HCT116 (cell line): ENCODE results near the gene CSNK1D. TPM values are rescaled to one million over a fixed set of nuclear protein-coding genes. Genes with fewer than 3 reads are reported as not detected.
A peak's percentile ranks its signal among the peaks of the same experiment; 100 is the strongest.

ENCODE experiments used
- ATAC-seq: fragments of 200-7000 bp; cut with Tn5 transposase; 2 replicates; pipeline ENCODE4 v1.9.1; 2020; ENCODE audit warnings: mild to moderate bottlenecking, moderate library complexity
- BruUV-seq: library from RNA; stranded (reverse); fragments of 400-500 nt; replicated peaks from 2 replicates; lab custom pipeline; 2021; lab: Mats Ljungman, UMichigan
- CTCF ChIA-PET: fragments of 300-600 bp; sonication (Branson Sonifier 250); formaldehyde crosslinking; loops from one replicate; lab custom pipeline; 2021; ENCODE audit warnings: antibody characterized with exemption; lab: Charles Lee
- POLR2A ChIA-PET: fragments of 300-600, 350-600 bp; sonication (Branson Sonifier 250); formaldehyde crosslinking; loops from one replicate; lab custom pipeline; 2021; ENCODE audit warnings: antibody characterized with exemption; lab: Charles Lee
- RAD21 ChIA-PET, 2 experiments: fragments of 300-600 bp; sonication (Branson Sonifier 250); formaldehyde crosslinking; loops; one replicate each; lab custom pipeline; 2023; ENCODE audit warnings: low total read pairs in 2 of 2; ENCODE audit not compliant: uncharacterized antibody in 2 of 2, unreplicated experiment in 2 of 2, low non-redundant PET in 1 of 2; lab: Charles Lee
- DNase-seq: peaks from one replicate; pipeline ENCODE4 v3.0.0-alpha.2; 2010; ENCODE audit warnings: low read depth, low spot score
- H2AFZ ChIP-seq: fragments of 200-600 bp; shearing (Covaris generic), sonication (generic); 2 replicates; pipeline ENCODE4 v1.6.1; 2017; ENCODE audit warnings: low read depth, mixed run types, mixed read lengths, antibody characterized with exemption, low read length; ENCODE audit not compliant: poor library complexity, severe bottlenecking
- H3K27ac ChIP-seq: 2 replicates; pipeline ENCODE4 v1.5.1; 2012; ENCODE audit warnings: low read depth, low read length
- H3K27me3 ChIP-seq: fragments of 200-600 bp; sonication (generic); 2 replicates; pipeline ENCODE4 v1.6.1; 2016; ENCODE audit warnings: mixed run types, low read length, mixed read lengths; ENCODE audit not compliant: insufficient read depth
- H3K36me3 ChIP-seq, 2 experiments: fragments of 200-500 bp in 1 of 2; fragments of 200-600 bp in 1 of 2; sonication (Bioruptor generic) in 1 of 2; sonication (generic) in 1 of 2; 2 replicates each; pipeline versions ENCODE4 v1.5.1 to v1.6.1; 2014 to 2016; ENCODE audit warnings: low read length in 2 of 2, inconsistent platforms in 1 of 2, mixed read lengths in 1 of 2, mixed run types in 1 of 2; ENCODE audit not compliant: insufficient read depth in 2 of 2, control insufficient read depth in 1 of 2
- H3K4me1 ChIP-seq, 2 experiments: fragments of 200-600 bp in 1 of 2; sonication (generic) in 1 of 2; 2 replicates each; pipeline versions ENCODE4 v1.5.1 to v1.6.1; 2012 to 2017; ENCODE audit warnings: low read length in 2 of 2, inconsistent platforms in 1 of 2, mild to moderate bottlenecking in 1 of 2, mixed read lengths in 1 of 2, mixed run types in 1 of 2, moderate library complexity in 1 of 2; ENCODE audit not compliant: insufficient read depth in 2 of 2, control insufficient read depth in 1 of 2
- H3K4me2 ChIP-seq: fragments of 200-600 bp; sonication (generic); 2 replicates; pipeline ENCODE4 v1.6.1; 2017; ENCODE audit warnings: mixed run types, low read length, mixed read lengths
- H3K4me3 ChIP-seq, 2 experiments: fragments of 200-600 bp in 1 of 2; sonication (generic) in 1 of 2; replicated peaks in 1 of 2; 2 replicates each; pipeline ENCODE4 v1.5.1; 2011 to 2016; ENCODE audit warnings: low read length in 2 of 2, control low read depth in 1 of 2, low read depth in 1 of 2, mild to moderate bottlenecking in 1 of 2, mixed read lengths in 1 of 2, mixed run types in 1 of 2
- H3K79me2 ChIP-seq: fragments of 200-600 bp; sonication (generic); 2 replicates; pipeline ENCODE4 v1.6.1; 2017; ENCODE audit warnings: mild to moderate bottlenecking, mixed run types, low read length, moderate library complexity, mixed read lengths; ENCODE audit not compliant: insufficient read depth
- H3K9ac ChIP-seq: fragments of 200-600 bp; sonication (generic); 2 replicates; pipeline ENCODE4 v1.6.1; 2016; ENCODE audit warnings: low read length, mixed read lengths
- H3K9me2 ChIP-seq: fragments of 200-600 bp; sonication (generic), shearing (Covaris generic); 2 replicates; pipeline ENCODE4 v1.6.1; 2017; ENCODE audit warnings: mixed run types, mild to moderate bottlenecking, moderate library complexity; ENCODE audit not compliant: insufficient read depth
- H3K9me3 ChIP-seq, 2 experiments: fragments of 200-500 bp in 1 of 2; fragments of 200-600 bp in 1 of 2; sonication (Bioruptor generic) in 1 of 2; sonication (generic) in 1 of 2; 2 replicates each; pipeline ENCODE4 v1.6.1; 2014 to 2017; ENCODE audit warnings: low read length in 2 of 2, mixed read lengths in 2 of 2, inconsistent platforms in 1 of 2, low read depth in 1 of 2, mild to moderate bottlenecking in 1 of 2, mixed run types in 1 of 2, moderate library complexity in 1 of 2; ENCODE audit not compliant: control insufficient read depth in 1 of 2, insufficient read depth in 1 of 2
- H4K20me1 ChIP-seq: fragments of 200-600 bp; sonication (generic), shearing (Covaris generic); 2 replicates; pipeline ENCODE4 v1.6.1; 2017; ENCODE audit warnings: mixed run types, mild to moderate bottlenecking, moderate library complexity; ENCODE audit not compliant: insufficient read depth
- ATF3 ChIP-seq: IDR thresholded peaks from 2 replicates; pipeline ENCODE4 v1.6.1; 2012
- CBX3 ChIP-seq: IDR thresholded peaks from 2 replicates; pipeline ENCODE4 v1.6.1; 2012; ENCODE audit warnings: low read depth
- CEBPB ChIP-seq: IDR thresholded peaks from 2 replicates; pipeline ENCODE4 v1.6.1; 2012; ENCODE audit warnings: low read depth
- EGR1 ChIP-seq: IDR thresholded peaks from 2 replicates; pipeline ENCODE4 v1.6.1; 2012; ENCODE audit warnings: low read depth
- ELF1 ChIP-seq: IDR thresholded peaks from 2 replicates; pipeline ENCODE4 v1.6.1; 2012; ENCODE audit warnings: low read depth, borderline replicate concordance
- JUND ChIP-seq: IDR thresholded peaks from 2 replicates; pipeline ENCODE4 v1.6.1; 2012
- POLR2A ChIP-seq: IDR thresholded peaks from 2 replicates; pipeline ENCODE4 v1.7.0; 2011; ENCODE audit warnings: borderline replicate concordance; ENCODE audit not compliant: insufficient read depth, insufficient read length; ENCODE audit errors: extremely low read depth
- POLR2AphosphoS5 ChIP-seq: IDR thresholded peaks from 2 replicates; pipeline ENCODE4 v1.6.1; 2011; ENCODE audit warnings: mild to moderate bottlenecking, low read depth, low read length, moderate library complexity
- RAD21 ChIP-seq: IDR thresholded peaks from 2 replicates; pipeline ENCODE4 v1.6.1; 2012; ENCODE audit warnings: low read depth, mild to moderate bottlenecking
- SIN3A ChIP-seq: IDR thresholded peaks from 2 replicates; pipeline ENCODE4 v1.6.1; 2012; ENCODE audit warnings: low read depth
- SRF ChIP-seq: IDR thresholded peaks from 2 replicates; pipeline ENCODE4 v1.6.1; 2012; ENCODE audit warnings: low read depth
- TCF7L2 ChIP-seq: IDR thresholded peaks from 2 replicates; pipeline ENCODE4 v1.7.0; 2011; ENCODE audit warnings: borderline replicate concordance, inconsistent platforms; ENCODE audit not compliant: insufficient read depth, insufficient read length; ENCODE audit errors: extremely low read depth
- YY1 ChIP-seq: IDR thresholded peaks from 2 replicates; pipeline ENCODE4 v1.6.1; 2011; ENCODE audit warnings: low read length, low read depth, moderate library complexity, mild to moderate bottlenecking; ENCODE audit not compliant: insufficient replicate concordance; ENCODE audit errors: extremely low read depth
- ZFX ChIP-seq: fragments of 450-650 bp; IDR thresholded peaks from 2 replicates; pipeline ENCODE4 v1.6.1; 2017
- ZNF274 ChIP-seq: fragments of 200-500 bp; sonication (Bioruptor generic); IDR thresholded peaks from 2 replicates; pipeline ENCODE4 v1.6.1; 2014; ENCODE audit warnings: mild to moderate bottlenecking, low read depth, low read length, inconsistent platforms
- intact Hi-C: fragments of 100-400 bp; cut with micrococcal nuclease; formaldehyde crosslinking; loops from 2 replicates; pipeline ENCODE4 v1.10.0; 2022
- total RNA-seq: library from RNA; stranded (reverse); gene quantifications from one replicate; pipeline ENCODE4 v1.2.1, GENCODE V29; 2021; ENCODE audit not compliant: unreplicated experiment
- TF ChIP-seq, protein P1 (sequence below): IDR thresholded peaks from 2 replicates; pipeline ENCODE4 v1.6.1; 2012
- TF ChIP-seq, protein P2 (sequence below): IDR thresholded peaks from 2 replicates; pipeline ENCODE4 v1.6.1; 2011; ENCODE audit warnings: mild to moderate bottlenecking, low read length, moderate library complexity; ENCODE audit not compliant: insufficient replicate concordance; ENCODE audit errors: extremely low read depth

Gene CSNK1D
- total RNA-seq, 1 experiment from 2014 or later = 176 TPM

DNA sequence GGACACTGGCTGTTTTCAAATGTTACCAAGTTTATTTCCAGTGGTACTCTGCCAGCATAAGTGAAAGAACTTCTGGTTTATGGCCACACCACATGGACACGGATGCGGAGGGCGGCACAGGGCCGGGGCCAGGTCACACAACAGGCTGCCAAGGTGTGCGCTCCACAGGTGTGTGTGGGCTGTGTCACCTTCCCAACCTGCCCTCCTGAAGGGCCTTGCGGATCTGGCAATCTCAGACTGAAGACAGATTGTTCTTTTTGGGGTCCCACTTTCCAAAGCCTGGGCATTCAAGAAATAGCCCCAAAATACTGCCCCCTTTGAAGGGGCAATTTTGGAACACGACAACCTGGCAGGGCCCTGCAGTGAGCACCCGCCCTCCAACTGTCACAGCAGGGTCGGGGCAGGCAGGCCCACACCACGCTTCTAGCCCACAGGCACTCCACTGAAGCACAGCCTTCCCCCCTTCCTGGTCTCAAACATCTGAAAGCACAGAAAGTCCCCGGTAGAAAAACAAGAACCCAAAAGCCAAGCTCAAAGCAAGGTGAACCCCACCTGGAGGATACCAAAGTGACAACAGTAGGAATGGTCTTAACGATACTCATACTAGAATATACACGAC, 3.5 kb downstream of the CSNK1D start:
- DNase-seq (no peak), ATAC-seq (no peak)
- ChIA-PET POLR2A (no interaction called here), RAD21 (no interaction called here), CTCF (no interaction called here)
- peaks cover 82% of the 10 kb centered on the region for H3K79me2 ChIP-seq
- H3K9me3 ChIP-seq = no peaks in the 10 kb centered on the region
- TF ChIP-seq POLR2A = no peak
- TF ChIP-seq, protein P1, sequence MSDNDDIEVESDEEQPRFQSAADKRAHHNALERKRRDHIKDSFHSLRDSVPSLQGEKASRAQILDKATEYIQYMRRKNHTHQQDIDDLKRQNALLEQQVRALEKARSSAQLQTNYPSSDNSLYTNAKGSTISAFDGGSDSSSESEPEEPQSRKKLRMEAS = no peak
- no peak for TF ChIP-seq EGR1
- TF ChIP-seq SIN3A = no peak
- no peak for TF ChIP-seq ZFX
- no peak for TF ChIP-seq ELF1
- no peak for TF ChIP-seq SRF
- no peak for TF ChIP-seq RAD21
- peaks cover 42% of the 10 kb centered on the region; the same call in 1 of the 2 replicates for H4K20me1 ChIP-seq
- peaks cover 30 to 64% of the 10 kb centered on the region in 2 experiments for H3K4me1 ChIP-seq
- H3K27me3 ChIP-seq = no peaks in the 10 kb centered on the region
- H3K9ac ChIP-seq = no peak overlapping the region
- intact Hi-C loops = no loop called here
- no peaks in the 10 kb centered on the region for H3K9me2 ChIP-seq
- BruUV-seq = no TSS peak
- no peak overlapping the region for H3K4me2 ChIP-seq
- H3K27ac ChIP-seq = no peak overlapping the region; the same call in 1 of the 2 replicates
- peaks cover 28 to 46% of the 10 kb centered on the region in 2 experiments for H3K36me3 ChIP-seq
- no peak overlapping the region for H3K4me3 ChIP-seq
- no peak overlapping the region for H2AFZ ChIP-seq

DNA sequence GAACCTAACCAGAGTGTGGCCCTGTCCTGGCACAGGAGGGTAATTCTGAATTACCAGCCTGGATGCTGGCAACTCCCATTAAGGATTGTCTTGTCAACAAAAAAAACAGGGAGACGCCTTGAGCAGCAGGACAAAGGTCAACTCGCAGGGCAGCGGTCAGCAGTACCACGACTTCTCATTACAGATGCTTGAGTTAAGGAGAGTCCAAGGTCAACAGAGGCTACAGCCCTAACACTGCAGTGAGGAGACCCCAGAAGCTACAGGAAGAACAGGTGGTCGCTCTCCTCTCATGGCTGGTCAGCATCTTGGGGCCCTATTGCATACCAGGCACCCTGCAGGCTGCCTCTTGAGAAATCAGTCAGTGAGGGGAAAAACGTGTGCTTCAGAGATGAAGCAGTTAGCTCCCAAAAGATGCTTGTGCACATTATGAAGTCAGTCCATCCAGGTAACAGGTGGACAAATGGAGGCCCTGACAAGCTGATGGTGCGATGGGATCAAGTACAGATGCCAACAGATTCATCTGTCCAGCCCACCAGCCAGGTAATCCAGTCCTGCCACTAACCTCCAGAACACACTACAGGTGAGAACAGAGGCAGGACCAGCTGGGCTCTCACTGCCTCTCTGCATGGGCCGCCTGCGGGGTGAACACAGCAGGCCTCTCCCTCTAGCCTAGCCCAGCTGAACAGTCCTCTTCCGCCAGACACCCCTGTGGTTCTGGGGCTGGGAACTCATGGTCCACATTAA, 4.2 kb downstream of the CSNK1D start:
- H3K4me1 ChIP-seq = peaks cover 30 to 61% of the 10 kb centered on the region in 2 experiments
- H3K27ac ChIP-seq = peak overlapping the region; percentile 6; the same call in 1 of the 2 replicates
- TF ChIP-seq RAD21 (no peak), ATF3 (no peak), YY1 (no peak), SIN3A (no peak), JUND (no peak), POLR2A (no peak), TCF7L2 (no peak), POLR2AphosphoS5 (no peak; the same call in 1 of the 2 replicates), EGR1 (no peak), CBX3 (no peak), ZFX (no peak), ZNF274 (no peak), CEBPB (no peak)
- TF ChIP-seq, protein P2, sequence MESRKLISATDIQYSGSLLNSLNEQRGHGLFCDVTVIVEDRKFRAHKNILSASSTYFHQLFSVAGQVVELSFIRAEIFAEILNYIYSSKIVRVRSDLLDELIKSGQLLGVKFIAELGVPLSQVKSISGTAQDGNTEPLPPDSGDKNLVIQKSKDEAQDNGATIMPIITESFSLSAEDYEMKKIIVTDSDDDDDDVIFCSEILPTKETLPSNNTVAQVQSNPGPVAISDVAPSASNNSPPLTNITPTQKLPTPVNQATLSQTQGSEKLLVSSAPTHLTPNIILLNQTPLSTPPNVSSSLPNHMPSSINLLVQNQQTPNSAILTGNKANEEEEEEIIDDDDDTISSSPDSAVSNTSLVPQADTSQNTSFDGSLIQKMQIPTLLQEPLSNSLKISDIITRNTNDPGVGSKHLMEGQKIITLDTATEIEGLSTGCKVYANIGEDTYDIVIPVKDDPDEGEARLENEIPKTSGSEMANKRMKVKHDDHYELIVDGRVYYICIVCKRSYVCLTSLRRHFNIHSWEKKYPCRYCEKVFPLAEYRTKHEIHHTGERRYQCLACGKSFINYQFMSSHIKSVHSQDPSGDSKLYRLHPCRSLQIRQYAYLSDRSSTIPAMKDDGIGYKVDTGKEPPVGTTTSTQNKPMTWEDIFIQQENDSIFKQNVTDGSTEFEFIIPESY = no peak
- TF ChIP-seq, protein P1 = no peak

More for the DNA sequence above, 4.2 kb downstream of the CSNK1D start:
- intact Hi-C loops = no loop called here
- no peaks in the 10 kb centered on the region for H3K9me3 ChIP-seq
- no TSS peak for BruUV-seq
- peak overlapping the region; percentile 74; the same call in 1 of the 2 replicates for H3K4me2 ChIP-seq
- H4K20me1 ChIP-seq = peaks cover 44% of the 10 kb centered on the region; the same call in 1 of the 2 replicates
- H3K79me2 ChIP-seq = peaks cover 89% of the 10 kb centered on the region
- no peak for DNase-seq
- 0 out of 2 replicates have a peak overlapping the region, but pooled peaks have one; percentile 28 for H3K9ac ChIP-seq
- POLR2A ChIA-PET = no interaction called here
- H2AFZ ChIP-seq = no peak overlapping the region
- CTCF ChIA-PET = no interaction called here
- no peaks in the 10 kb centered on the region for H3K9me2 ChIP-seq
- peaks cover 33 to 51% of the 10 kb centered on the region in 2 experiments for H3K36me3 ChIP-seq
- no peak overlapping the region for H3K4me3 ChIP-seq
- ATAC-seq = no peak
- H3K27me3 ChIP-seq = no peaks in the 10 kb centered on the region
- RAD21 ChIA-PET = no interaction called here
